ENCODE results near the gene RFX8.

RFX8 gene

GRCh38 chr2:101410114-101410513, 64.8 kb downstream of the RFX8 start:
- DNase-seq (ENCODE audit: low read depth), result no peak

DNA sequence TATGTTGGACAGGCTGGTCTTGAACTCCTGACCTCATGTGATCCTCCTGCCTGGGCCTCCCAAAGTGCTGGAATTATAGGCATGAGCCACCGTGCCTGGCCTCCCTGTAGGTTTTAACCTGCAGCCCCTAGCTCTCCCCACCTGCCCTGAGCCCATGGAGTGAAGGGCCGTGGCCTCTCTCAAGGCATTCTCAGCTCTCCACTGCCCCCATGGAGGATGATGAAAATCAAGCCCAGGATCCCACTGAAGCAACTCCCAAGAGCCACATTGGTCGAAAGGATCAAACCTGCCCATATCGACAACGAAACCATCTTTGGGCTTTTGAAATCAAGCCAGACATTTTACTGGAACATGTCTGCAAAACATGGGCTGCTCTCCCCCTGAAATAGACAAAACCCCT, 65.2 kb downstream of the RFX8 start:
- no peak for DNase-seq (ENCODE audit: low read depth)

- DNase-seq (ENCODE audit: low read depth), result no peak
Measured at GRCh38 chr2:101408925-101409324, 66.0 kb downstream of the RFX8 start.

DNA sequence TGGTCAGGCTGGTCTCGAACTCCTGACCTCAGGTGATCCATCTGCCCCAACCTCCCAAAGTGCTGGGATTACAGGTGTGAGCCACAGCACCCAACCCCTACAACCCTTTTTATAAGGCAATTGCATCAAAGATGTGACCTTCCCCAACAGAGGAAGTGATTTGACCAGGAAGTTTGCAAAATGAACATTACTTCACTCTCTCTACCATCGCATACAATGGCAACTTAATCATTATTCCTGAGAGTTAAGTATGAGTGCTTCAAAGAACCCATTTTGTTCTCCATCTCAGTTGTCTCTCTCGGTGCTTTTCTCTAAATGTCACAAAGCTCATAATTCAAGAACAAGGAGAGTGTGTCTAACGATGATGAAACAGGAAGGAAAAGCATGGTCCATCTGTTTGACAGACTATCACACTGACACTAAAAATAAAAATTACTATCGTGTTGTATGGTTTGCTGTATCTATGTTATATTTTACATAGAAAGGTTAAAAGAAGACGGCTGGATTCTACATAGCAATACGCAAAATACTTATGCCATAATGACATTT, 69.5 kb downstream of the RFX8 start:
- no peak for DNase-seq (ENCODE audit: low read depth)

DNA sequence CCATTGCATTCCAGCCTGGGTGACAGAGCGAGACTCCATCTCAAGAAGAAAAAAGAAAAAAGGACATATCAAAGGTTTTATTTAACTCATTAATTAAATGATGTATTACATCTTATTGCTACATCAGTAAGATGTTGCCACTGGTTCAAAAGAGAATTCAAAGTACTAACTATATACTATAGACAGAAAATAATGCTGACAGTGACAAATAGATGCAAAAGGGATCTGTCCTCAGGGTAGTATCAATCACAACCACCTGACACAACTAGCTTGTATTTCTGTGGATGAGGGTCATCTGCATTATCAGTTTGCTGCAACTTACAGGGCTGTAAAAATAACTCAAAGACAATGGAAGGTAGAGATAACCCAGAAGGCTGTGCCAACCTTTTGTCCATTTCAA, 71.2 kb downstream of the RFX8 start:
- DNase-seq (ENCODE audit: low read depth), result no peak

- no peak for DNase-seq (ENCODE audit: low read depth)
Measured at GRCh38 chr2:101402630-101403029, 72.3 kb downstream of the RFX8 start.

- no peak for DNase-seq (ENCODE audit: low read depth)
Measured at GRCh38 chr2:101401906-101402305, 73.0 kb downstream of the RFX8 start.

- DNase-seq (ENCODE audit: low read depth), result no peak
Measured at GRCh38 chr2:101401326-101401665, 73.6 kb downstream of the RFX8 start.

DNA sequence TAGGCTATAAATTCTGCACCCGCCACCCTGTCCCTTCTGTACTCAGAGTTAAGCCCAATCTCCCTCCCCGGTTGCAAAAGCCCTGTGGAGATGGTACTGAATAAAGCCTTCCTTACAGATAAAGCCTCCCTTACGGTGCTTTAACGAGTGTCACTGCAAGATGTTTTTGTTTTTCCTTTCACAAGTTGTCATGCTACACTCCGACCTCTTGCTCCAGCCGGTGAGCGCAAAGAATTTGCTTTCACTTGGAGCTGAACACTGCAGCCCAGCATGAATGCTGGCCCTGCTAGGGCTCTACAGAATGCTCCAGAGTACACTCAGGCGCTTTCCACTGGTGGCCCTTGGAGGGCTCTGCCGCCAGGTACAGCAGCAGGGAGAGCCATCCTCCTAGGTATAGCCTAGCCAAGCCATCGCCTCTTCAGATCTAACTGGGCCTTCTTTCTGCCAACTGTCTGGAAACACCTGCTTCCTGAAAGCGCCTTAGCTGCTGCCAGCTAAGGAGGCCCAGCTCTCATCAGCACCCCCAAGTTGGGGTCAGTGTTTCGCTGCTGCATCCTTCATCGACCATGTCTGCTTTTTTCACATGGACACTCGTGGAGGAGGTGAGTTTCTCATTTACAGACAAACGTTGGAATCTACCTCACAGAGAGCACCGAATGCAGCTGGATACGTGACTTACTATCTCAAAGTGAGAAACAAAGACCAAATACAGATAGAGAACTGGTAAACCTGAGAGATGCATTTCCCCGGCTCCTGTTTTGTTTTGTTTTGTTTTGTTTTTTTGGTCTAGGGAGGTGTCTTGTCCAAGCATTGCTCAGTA, 74.2 kb downstream of the RFX8 start:
- no peak for DNase-seq (ENCODE audit: low read depth)

GRCh38 chr2:101400048-101400447, 74.9 kb downstream of the RFX8 start:
- no peak for DNase-seq (ENCODE audit: low read depth)

DNA sequence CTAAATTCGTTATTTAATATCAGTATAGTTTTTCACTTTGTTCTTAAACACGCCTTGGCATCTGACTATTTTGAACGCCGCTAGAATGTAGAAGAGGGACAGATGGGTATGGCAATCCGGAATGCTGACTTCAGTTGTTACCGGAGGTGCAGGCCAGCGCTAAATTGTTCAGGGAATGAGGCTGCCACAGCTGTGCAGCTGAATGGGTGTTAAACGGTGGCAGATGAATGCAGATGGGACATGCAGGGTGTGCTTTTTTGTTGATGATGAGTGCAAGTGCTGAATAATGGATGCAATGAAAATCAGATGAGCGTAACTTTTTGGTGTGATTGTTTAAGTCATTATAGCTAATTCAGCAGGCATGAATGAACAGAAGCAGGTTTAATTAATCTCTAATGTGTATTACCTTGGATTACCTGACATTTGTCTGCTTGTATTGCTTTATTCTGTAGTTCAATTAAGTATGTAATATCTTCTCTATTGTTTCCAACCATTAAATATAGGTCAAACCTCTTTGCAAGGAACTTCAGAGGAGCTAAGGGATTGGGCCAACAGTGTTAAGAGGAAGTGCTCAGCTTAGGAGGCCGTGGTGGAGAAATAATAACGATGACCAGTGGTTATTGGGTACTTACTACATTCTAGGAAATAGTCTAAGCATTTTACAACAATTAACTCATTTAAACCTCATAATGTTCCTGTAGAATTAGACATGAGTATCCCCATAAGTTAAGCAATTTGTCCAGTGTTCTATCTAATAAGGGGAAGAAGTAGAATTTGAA, 75.7 kb downstream of the RFX8 start:
- DNase-seq (ENCODE audit: low read depth), result no peak

DNA sequence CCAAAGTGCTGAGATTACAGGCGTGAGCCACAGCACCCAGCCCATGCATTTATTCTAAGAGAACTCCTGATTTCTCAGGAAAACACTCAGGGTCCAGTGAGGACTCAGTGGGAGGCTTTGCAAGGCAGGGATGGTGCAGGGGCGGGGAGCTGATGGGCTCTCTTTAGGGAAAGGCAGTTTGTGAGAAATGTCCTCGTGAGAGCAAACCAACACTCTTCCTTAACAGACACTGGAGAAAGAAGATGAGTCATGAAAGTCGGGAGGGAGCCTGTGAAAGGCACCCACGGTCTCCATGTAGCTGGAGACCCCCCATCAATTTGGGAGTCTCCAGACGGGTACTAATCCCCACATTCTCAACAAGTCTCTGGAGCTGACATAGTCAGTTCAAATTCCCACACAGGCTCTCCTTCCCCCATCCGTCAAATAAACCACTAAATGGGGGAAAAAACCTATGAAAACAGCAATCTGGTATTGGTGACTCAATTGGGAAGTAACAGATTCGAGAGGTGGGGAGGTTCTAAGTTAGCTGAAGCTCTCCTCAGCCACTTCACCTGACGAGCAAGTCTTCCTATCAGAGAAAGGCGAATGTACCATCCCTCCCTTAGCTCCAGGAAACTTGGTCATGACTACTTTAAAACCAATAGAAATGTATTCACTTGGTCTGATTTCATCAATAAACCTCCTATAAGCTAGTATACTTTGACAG, 76.6 kb downstream of the RFX8 start:
- no peak for DNase-seq (ENCODE audit: low read depth)

GRCh38 chr2:101396316-101396717, 78.6 kb downstream of the RFX8 start:
- no peak for DNase-seq (ENCODE audit: low read depth)

DNA sequence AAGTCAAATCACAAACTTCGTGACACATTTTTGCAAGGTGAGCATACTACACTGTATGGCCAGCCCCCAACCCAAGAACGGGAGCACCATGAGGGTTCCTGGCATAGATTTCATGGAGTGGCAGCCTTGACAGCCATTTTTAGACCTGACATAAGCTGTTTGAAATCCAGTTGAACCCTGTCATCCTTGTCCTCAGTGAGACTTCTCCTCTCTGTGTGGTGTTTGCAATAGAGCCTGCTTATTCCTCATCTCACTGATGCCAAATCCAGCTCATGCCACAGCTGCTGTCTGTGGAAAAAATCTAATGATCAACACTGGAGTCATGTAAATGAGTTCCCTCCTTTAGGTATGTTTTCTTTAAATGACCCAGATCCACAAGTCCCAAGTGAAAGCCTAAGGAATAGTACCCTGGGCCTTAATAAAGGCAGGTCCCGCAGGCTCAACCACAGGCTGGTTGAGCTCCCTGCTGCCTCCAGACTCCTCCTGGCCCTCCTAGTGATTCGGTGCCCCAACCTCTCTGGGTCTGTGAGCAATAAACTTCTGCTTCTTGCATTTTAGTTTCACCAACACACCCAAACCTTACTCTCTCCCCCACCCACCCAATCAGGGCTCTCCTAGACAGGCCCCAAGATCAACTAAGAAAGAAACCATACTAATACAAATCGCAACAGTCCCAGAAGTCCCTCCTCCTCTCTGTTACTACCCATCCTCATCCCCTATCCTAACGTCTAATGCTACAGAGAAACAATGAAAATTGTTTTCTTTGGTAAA, 79.2 kb downstream of the RFX8 start:
- no peak for DNase-seq (ENCODE audit: low read depth)

GRCh38 chr2:101388232-101388631, 86.7 kb downstream of the RFX8 start:
- no peak for DNase-seq (ENCODE audit: low read depth)

DNA sequence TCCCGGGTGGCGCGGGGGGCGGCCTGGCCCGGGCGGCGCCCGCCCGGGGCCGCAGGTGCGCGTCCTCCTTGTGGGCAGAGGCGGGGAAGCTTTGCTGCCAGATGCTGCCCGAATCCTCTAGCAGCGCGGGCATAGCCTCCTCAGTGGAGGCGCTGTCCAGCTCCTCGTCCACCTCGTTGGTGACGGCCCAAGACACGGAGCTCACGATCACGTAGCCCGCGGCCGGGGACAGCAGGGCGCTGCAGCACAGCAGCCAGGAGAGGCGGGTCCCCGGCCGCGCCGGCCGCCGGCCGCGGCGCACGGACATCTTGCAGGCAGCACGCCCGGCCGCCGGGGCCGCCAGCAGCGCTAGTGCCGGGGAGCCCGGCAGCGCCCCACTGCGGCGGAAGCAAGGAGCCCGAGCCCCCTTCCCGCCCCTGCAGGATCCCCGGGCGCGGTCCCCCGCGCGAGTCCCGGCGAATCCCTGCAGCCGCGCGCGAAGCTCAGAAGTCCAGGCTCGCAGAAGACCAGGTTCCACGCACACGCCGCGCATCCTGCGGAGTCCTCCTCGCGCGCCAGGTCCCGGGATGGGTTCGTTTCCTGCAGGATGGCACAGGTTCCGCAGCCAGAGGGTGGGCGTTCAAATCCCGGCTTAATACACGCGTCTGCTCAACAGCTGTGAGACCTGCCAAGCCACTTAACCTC, 87.6 kb downstream of the RFX8 start, which contains the start of gene CREG2:
CREG2 (minus strand) TSS at position 353 of the 684 bp plus-strand sequence; CDS start at position 307, 46 bp downstream.
- DNase-seq (ENCODE audit: low read depth), result peak; percentile 9

DNA sequence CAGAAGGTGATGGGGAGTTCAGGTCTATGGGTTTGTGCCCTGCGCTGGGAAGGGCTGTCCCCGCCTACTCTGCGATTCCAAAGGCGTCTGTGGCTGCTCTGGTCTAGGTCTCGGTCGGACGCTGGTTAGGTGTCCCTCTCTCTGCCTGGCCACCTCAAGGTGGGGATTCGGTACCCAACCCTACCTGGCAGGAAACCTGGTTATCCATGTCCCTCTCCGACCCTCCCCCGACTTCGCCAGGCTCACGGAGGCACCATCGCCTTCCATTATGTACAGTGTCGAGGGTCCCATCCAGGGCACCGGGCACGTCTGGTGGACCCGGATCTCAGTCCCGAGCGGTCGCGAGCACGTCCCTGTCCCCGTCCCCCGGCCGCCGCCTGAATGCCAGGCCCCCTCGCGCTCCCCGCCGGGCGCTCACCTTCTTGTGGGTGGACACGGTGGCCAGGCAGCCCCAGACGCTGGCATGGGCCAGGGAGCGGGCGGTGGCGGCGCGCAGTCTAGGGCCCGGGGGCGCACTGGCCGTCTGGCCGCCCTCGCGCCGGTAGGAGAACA, 88.2 kb downstream of the RFX8 start:
- no peak for DNase-seq (ENCODE audit: low read depth)

DNA sequence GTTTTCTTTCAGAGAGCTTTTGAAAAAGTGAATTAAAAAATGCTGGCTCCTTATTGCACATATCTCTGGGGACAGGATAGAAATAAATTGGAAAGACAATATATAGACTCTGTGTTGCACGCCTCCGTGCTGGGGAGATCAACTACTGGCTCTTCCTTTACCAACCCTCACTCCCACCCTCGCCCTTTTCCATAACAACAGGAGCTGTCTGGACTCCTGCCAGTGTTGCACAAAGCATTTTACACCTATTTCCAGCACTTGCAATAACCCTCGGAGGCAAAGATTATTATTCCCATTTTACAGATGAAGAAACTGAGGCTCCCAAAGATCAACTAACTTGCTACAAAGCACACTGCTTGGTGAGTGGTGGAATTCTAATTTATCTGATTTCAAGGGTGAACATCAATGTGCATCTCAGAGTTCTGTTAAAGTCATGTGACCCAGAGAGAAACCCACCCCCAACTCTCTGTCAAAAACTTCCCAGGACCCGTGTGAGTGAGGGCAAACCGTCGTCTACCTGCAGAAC, 91.8 kb downstream of the RFX8 start:
- no peak for DNase-seq (ENCODE audit: low read depth)

GRCh38 chr2:101382442-101382841, 92.5 kb downstream of the RFX8 start:
- no peak for DNase-seq (ENCODE audit: low read depth)

GRCh38 chr2:101380376-101380775, 94.5 kb downstream of the RFX8 start:
- no peak for DNase-seq (ENCODE audit: low read depth)

- DNase-seq (ENCODE audit: low read depth), result no peak
Measured at GRCh38 chr2:101379091-101379490, 95.8 kb downstream of the RFX8 start.
